GM19463 (cell line): ENCODE data around the gene GNAT2.

Experiments used
- ATAC-seq: cut with Tn5 transposase; IDR thresholded peaks from one replicate; pipeline ENCODE4 v1.9.1; 2021; ENCODE audit warnings: mild to moderate bottlenecking, moderate library complexity; ENCODE audit not compliant: unreplicated experiment

The GNAT2 gene

GRCh38 chr1:109628540-109629321 is 9.3 kb upstream of the GNAT2 start:
- no peak for ATAC-seq

GRCh38 chr1:109627692-109628399 is 8.4 kb upstream of the GNAT2 start:
- no peak for ATAC-seq

- no peak for ATAC-seq
Observed at GRCh38 chr1:109626682-109627408, 7.4 kb upstream of the GNAT2 start.

- ATAC-seq: no peak
Observed at GRCh38 chr1:109625601-109626560, 6.5 kb upstream of the GNAT2 start.

- ATAC-seq: no peak
Observed at GRCh38 chr1:109625176-109625575, 5.8 kb upstream of the GNAT2 start.

GRCh38 chr1:109624201-109625010 is 5.0 kb upstream of the GNAT2 start:
- no peak for ATAC-seq

GRCh38 chr1:109623601-109624161 is 4.3 kb upstream of the GNAT2 start:
- no peak for ATAC-seq

- ATAC-seq: no peak
Observed at GRCh38 chr1:109622895-109623294, 3.5 kb upstream of the GNAT2 start.

GRCh38 chr1:109622137-109622892 is 2.9 kb upstream of the GNAT2 start:
- no peak for ATAC-seq

- ATAC-seq: no peak
Observed at GRCh38 chr1:109621379-109622136, 2.1 kb upstream of the GNAT2 start.

- ATAC-seq: peak; percentile 82
Observed at GRCh38 chr1:109620841-109621286, 1.4 kb upstream of the GNAT2 start.

- ATAC-seq: no peak
Observed at GRCh38 chr1:109620401-109620791, 980 bp upstream of the GNAT2 start.

GRCh38 chr1:109618661-109619575 is 498 bp downstream of the GNAT2 start:
- ATAC-seq: no peak

- no peak for ATAC-seq
Observed at GRCh38 chr1:109617291-109617801, 2.1 kb downstream of the GNAT2 start.

- no peak for ATAC-seq
Observed at GRCh38 chr1:109616391-109616790, 3.0 kb downstream of the GNAT2 start.

GRCh38 chr1:109615879-109616278 is 3.5 kb downstream of the GNAT2 start:
- no peak for ATAC-seq
